Activated naive CD4-positive, alpha-beta T cell treated with anti-CD3 and anti-CD28 coated beads, Interleukin-2, amount 10 ng/mL, durations not matched to agents 7 days and 5 days (primary cell): ENCODE measurements around the gene CNFN.
A peak's percentile ranks its signal among the peaks of the same experiment; 100 is the strongest.

Experiments used
- CTCF ChIA-PET: fragments of 350-600 bp; sonication (Branson Sonifier 250); formaldehyde crosslinking; loops from one replicate; lab custom pipeline; 2021; ENCODE audit warnings: antibody characterized with exemption; lab: Charles Lee
- DNase-seq: peaks from one replicate; pipeline ENCODE4 v3.0.0-alpha.2; 2020
- H3K27ac Mint-ChIP-seq: one replicate; pipeline ENCODE4 v1.8.0; 2021; ENCODE audit warnings: mild to moderate bottlenecking, moderate library complexity, mixed read lengths
- H3K27me3 Mint-ChIP-seq: one replicate; pipeline ENCODE4 v1.8.0; 2021; ENCODE audit warnings: mild to moderate bottlenecking, mixed read lengths
- H3K36me3 Mint-ChIP-seq: one replicate; pipeline ENCODE4 v1.8.0; 2021; ENCODE audit warnings: mixed read lengths
- H3K4me1 Mint-ChIP-seq: one replicate; pipeline ENCODE4 v1.8.0; 2021; ENCODE audit warnings: mixed read lengths
- H3K4me3 Mint-ChIP-seq: one replicate; pipeline ENCODE4 v1.8.0; 2021; ENCODE audit warnings: mild to moderate bottlenecking, moderate library complexity, mixed read lengths
- H3K9me3 Mint-ChIP-seq: one replicate; pipeline ENCODE4 v1.8.0; 2021; ENCODE audit warnings: mixed read lengths

The CNFN gene

GRCh38 chr19:42403586-42403985 lies 13.5 kb upstream of the CNFN start:
- H3K4me1 Mint-ChIP-seq: peaks cover 26% of the 10 kb centered on the region
- peaks cover 22% of the 10 kb centered on the region for H3K36me3 Mint-ChIP-seq
- no peak overlapping the region for H3K27ac Mint-ChIP-seq
- DNase-seq: no peak
- CTCF ChIA-PET: no interaction called here
- H3K27me3 Mint-ChIP-seq: peaks cover 10% of the 10 kb centered on the region
- H3K4me3 Mint-ChIP-seq: no peak overlapping the region
- no peaks in the 10 kb centered on the region for H3K9me3 Mint-ChIP-seq

GRCh38 chr19:42402376-42403116 lies 12.4 kb upstream of the CNFN start:
- Mint-ChIP-seq H3K4me1 (peaks cover 32% of the 10 kb centered on the region), H3K27ac (peak overlapping the region; percentile 62), H3K4me3 (peak overlapping the region; percentile 68), H3K9me3 (no peaks in the 10 kb centered on the region), H3K36me3 (peaks cover 15% of the 10 kb centered on the region), H3K27me3 (peaks cover 16% of the 10 kb centered on the region)
- no peak for DNase-seq
- CTCF ChIA-PET: interaction anchor here (2.0 to 2.3 kb wide), 2 partner anchors 9 to 294 kb away, joined by 8 to 18 read pairs; no protein-coding TSS in a partner anchor

- Mint-ChIP-seq H3K4me1 (peaks cover 40% of the 10 kb centered on the region), H3K27me3 (peaks cover 21% of the 10 kb centered on the region), H3K27ac (peak overlapping the region; percentile 28), H3K9me3 (no peaks in the 10 kb centered on the region), H3K4me3 (peak overlapping the region; percentile 68), H3K36me3 (peaks cover 15% of the 10 kb centered on the region)
- CTCF ChIA-PET: interaction anchor here (0.9 to 2.3 kb wide), 8 partner anchors 8 to 293 kb away, joined by 3 to 18 read pairs (median 6); no protein-coding TSS in a partner anchor
- DNase-seq: peak; percentile 78
Measured at GRCh38 chr19:42401365-42402303, 11.5 kb upstream of the CNFN start.

GRCh38 chr19:42400404-42400803 lies 10.3 kb upstream of the CNFN start:
- Mint-ChIP-seq H3K4me1 (peaks cover 47% of the 10 kb centered on the region), H3K9me3 (no peaks in the 10 kb centered on the region), H3K4me3 (no peak overlapping the region), H3K27me3 (peaks cover 21% of the 10 kb centered on the region), H3K27ac (no peak overlapping the region), H3K36me3 (peaks cover 11% of the 10 kb centered on the region)
- CTCF ChIA-PET: interaction anchor here (0.9 to 2.3 kb wide), 9 partner anchors 9 to 291 kb away, joined by 3 to 18 read pairs (median 5); no protein-coding TSS in a partner anchor
- DNase-seq: no peak

- peak overlapping the region; percentile 67 for H3K27ac Mint-ChIP-seq
- H3K4me1 Mint-ChIP-seq: peaks cover 50% of the 10 kb centered on the region
- CTCF ChIA-PET: interaction anchor here (1.2 kb wide), 2 partner anchors 23 to 43 kb away, joined by 4 to 5 read pairs; no protein-coding TSS in a partner anchor
- H3K36me3 Mint-ChIP-seq: peaks cover 4% of the 10 kb centered on the region
- DNase-seq: peak; percentile 29
- no peaks in the 10 kb centered on the region for H3K9me3 Mint-ChIP-seq
- peak overlapping the region; percentile 85 for H3K4me3 Mint-ChIP-seq
- peaks cover 30% of the 10 kb centered on the region for H3K27me3 Mint-ChIP-seq
Measured at GRCh38 chr19:42397263-42398166, 7.4 kb upstream of the CNFN start.

GRCh38 chr19:42396381-42397262 lies 6.5 kb upstream of the CNFN start:
- Mint-ChIP-seq H3K4me1 (peaks cover 42% of the 10 kb centered on the region), H3K27me3 (peaks cover 35% of the 10 kb centered on the region), H3K4me3 (peak overlapping the region; percentile 85), H3K36me3 (peaks cover 2% of the 10 kb centered on the region), H3K9me3 (no peaks in the 10 kb centered on the region), H3K27ac (peak overlapping the region; percentile 67)
- CTCF ChIA-PET: interaction anchor here (1.2 kb wide), 2 partner anchors 10 to 24 kb away, joined by 3 to 5 read pairs; no protein-coding TSS in a partner anchor
- peak; percentile 97 for DNase-seq

- peaks cover 49% of the 10 kb centered on the region for H3K27me3 Mint-ChIP-seq
- H3K4me3 Mint-ChIP-seq: no peak overlapping the region
- no peak overlapping the region for H3K27ac Mint-ChIP-seq
- CTCF ChIA-PET: no interaction called here
- peaks cover 30% of the 10 kb centered on the region for H3K4me1 Mint-ChIP-seq
- no peak for DNase-seq
- H3K9me3 Mint-ChIP-seq: no peaks in the 10 kb centered on the region
- no peaks in the 10 kb centered on the region for H3K36me3 Mint-ChIP-seq
Measured at GRCh38 chr19:42394751-42395150, 4.7 kb upstream of the CNFN start.

GRCh38 chr19:42392165-42392564 lies 2.1 kb upstream of the CNFN start:
- Mint-ChIP-seq H3K9me3 (no peaks in the 10 kb centered on the region), H3K4me1 (peaks cover 18% of the 10 kb centered on the region), H3K27me3 (peaks cover 62% of the 10 kb centered on the region), H3K27ac (no peak overlapping the region), H3K36me3 (no peaks in the 10 kb centered on the region), H3K4me3 (no peak overlapping the region)
- CTCF ChIA-PET: no interaction called here
- no peak for DNase-seq

- no peaks in the 10 kb centered on the region for H3K36me3 Mint-ChIP-seq
- DNase-seq: no peak
- peaks cover 12% of the 10 kb centered on the region for H3K4me1 Mint-ChIP-seq
- H3K9me3 Mint-ChIP-seq: no peaks in the 10 kb centered on the region
- no peak overlapping the region for H3K27ac Mint-ChIP-seq
- CTCF ChIA-PET: interaction anchor here (1.1 to 1.5 kb wide), 2 partner anchors 12 to 31 kb away, joined by 3 to 4 read pairs; no protein-coding TSS in a partner anchor
- peaks cover 79% of the 10 kb centered on the region for H3K27me3 Mint-ChIP-seq
- H3K4me3 Mint-ChIP-seq: no peak overlapping the region
Measured at GRCh38 chr19:42388851-42389489, 1.1 kb downstream of the CNFN start.

- H3K27ac Mint-ChIP-seq: no peak overlapping the region
- peak; percentile 80 for DNase-seq
- H3K27me3 Mint-ChIP-seq: peaks cover 77% of the 10 kb centered on the region
- peaks cover 12% of the 10 kb centered on the region for H3K4me1 Mint-ChIP-seq
- CTCF ChIA-PET: interaction anchor here (1.5 kb wide), 1 partner anchor 14 kb away, joined by 3 read pairs; no protein-coding TSS in a partner anchor
- peak overlapping the region; percentile 42 for H3K4me3 Mint-ChIP-seq
- H3K36me3 Mint-ChIP-seq: no peaks in the 10 kb centered on the region
- H3K9me3 Mint-ChIP-seq: no peaks in the 10 kb centered on the region
Measured at GRCh38 chr19:42386974-42387707, 3.0 kb downstream of the CNFN start.

- CTCF ChIA-PET: interaction anchor here (0.7 to 1.9 kb wide), 2 partner anchors 21 to 43 kb away, joined by 3 to 7 read pairs; no protein-coding TSS in a partner anchor
- H3K27ac Mint-ChIP-seq: no peak overlapping the region
- no peaks in the 10 kb centered on the region for H3K36me3 Mint-ChIP-seq
- no peaks in the 10 kb centered on the region for H3K4me1 Mint-ChIP-seq
- H3K4me3 Mint-ChIP-seq: no peak overlapping the region
- no peak for DNase-seq
- H3K27me3 Mint-ChIP-seq: peaks cover 49% of the 10 kb centered on the region
- no peaks in the 10 kb centered on the region for H3K9me3 Mint-ChIP-seq
Measured at GRCh38 chr19:42380155-42380554, 9.9 kb downstream of the CNFN start.
